PFSK-1 (cell line): ENCODE measurements around the gene SLC25A45.

Experiments
- POLR2AphosphoS5 ChIP-seq: IDR thresholded peaks from 2 replicates; pipeline ENCODE4 v1.6.1; 2012; ENCODE audit warnings: low read depth, mild to moderate bottlenecking, control low read depth, low read length, moderate library complexity
- SIN3A ChIP-seq: IDR thresholded peaks from 2 replicates; pipeline ENCODE4 v1.6.1; 2012; ENCODE audit warnings: mild to moderate bottlenecking, low read length, moderate library complexity, borderline replicate concordance; ENCODE audit not compliant: insufficient read depth

GRCh38 chr11:65404210-65404609, 21.8 kb upstream of the SLC25A45 start:
- no peak for TF ChIP-seq POLR2AphosphoS5
- no peak for TF ChIP-seq SIN3A
